Epithelial cell of esophagus (primary cell): Measurements from ENCODE around the gene ARSH.
A peak's percentile ranks its signal among the peaks of the same experiment; 100 is the strongest.

Experiments used
- DNase-seq: peaks from one replicate; pipeline ENCODE4 v3.0.0; 2010; ENCODE audit warnings: low read depth
- H3K4me3 ChIP-seq: 2 replicates; pipeline ENCODE4 v1.5.1; 2011; ENCODE audit warnings: mild to moderate bottlenecking, low read length, control low read depth
- CTCF ChIP-seq: IDR thresholded peaks from 2 replicates; pipeline ENCODE4 v1.5.1; 2011; ENCODE audit warnings: low read depth, mild to moderate bottlenecking, low read length, control low read depth, inconsistent platforms; ENCODE audit not compliant: insufficient read depth; ENCODE audit errors: missing control alignments

Gene ARSH

GRCh38 chrX:2984342-2984741 is 22.0 kb upstream of the ARSH start:
- no peak overlapping the region for H3K4me3 ChIP-seq
- TF ChIP-seq CTCF: no peak
- no peak for DNase-seq

- no peak for TF ChIP-seq CTCF
- no peak overlapping the region for H3K4me3 ChIP-seq
- DNase-seq: no peak
These were observed 16.8 kb upstream of the ARSH start for GRCh38 chrX:2989565-2989964.

- no peak for DNase-seq
- no peak overlapping the region for H3K4me3 ChIP-seq
- no peak for TF ChIP-seq CTCF
These were observed 4.2 kb downstream of the ARSH start for GRCh38 chrX:3010532-3010931.

GRCh38 chrX:3017492-3017891 is 11.1 kb downstream of the ARSH start:
- DNase-seq: no peak
- no peak for TF ChIP-seq CTCF
- H3K4me3 ChIP-seq: no peak overlapping the region

- no peak for TF ChIP-seq CTCF
- no peak for DNase-seq
- H3K4me3 ChIP-seq: no peak overlapping the region
These were observed 17.8 kb downstream of the ARSH start for GRCh38 chrX:3024176-3024575.

GRCh38 chrX:3026074-3026815 is 19.9 kb downstream of the ARSH start:
- no peak overlapping the region for H3K4me3 ChIP-seq
- DNase-seq: peak; percentile 74
- TF ChIP-seq CTCF: no peak

- no peak for TF ChIP-seq CTCF
- DNase-seq: no peak
- no peak overlapping the region for H3K4me3 ChIP-seq
These were observed 22.8 kb downstream of the ARSH start for GRCh38 chrX:3029129-3029528.
